ENCODE results near the gene UNC13C. TPM values are rescaled to one million over a fixed set of nuclear protein-coding genes. Genes with fewer than 3 reads are reported as not detected.

The UNC13C gene
- total RNA-seq, 4 donors from 2014 or later, result 0.21 to 16.8 TPM; not detected in 2

GRCh38 chr15:54150255-54150654 lies 172.0 kb downstream of the UNC13C start:
- intact Hi-C loops (cut with DNase I; ENCODE audit: low total_unique reads), result no loop called here
- Histone ChIP-seq H3K36me3 (no peaks in the 10 kb centered on the region), H3K4me3 (no peak overlapping the region), H3K27ac (no peak overlapping the region), H3K9me3 (no peaks in the 10 kb centered on the region), H3K4me1 (no peaks in the 10 kb centered on the region), H3K27me3 (no peaks in the 10 kb centered on the region)
- TF ChIP-seq CTCF (IDR thresholded peaks at IDR 0.05) (no peak), POLR2A (IDR thresholded peaks at IDR 0.05) (no peak)
- DNase-seq, result no peak

- Histone ChIP-seq H3K9me3 (no peaks in the 10 kb centered on the region), H3K4me1 (no peaks in the 10 kb centered on the region), H3K27ac (no peak overlapping the region), H3K4me3 (no peak overlapping the region), H3K36me3 (no peaks in the 10 kb centered on the region), H3K27me3 (no peaks in the 10 kb centered on the region)
- intact Hi-C loops (cut with DNase I; ENCODE audit: low total_unique reads), result no loop called here
- no peak for TF ChIP-seq POLR2A (IDR thresholded peaks at IDR 0.05)
- no peak for TF ChIP-seq CTCF (IDR thresholded peaks at IDR 0.05)
- DNase-seq, result no peak
Observed at GRCh38 chr15:54159012-54159411, 180.8 kb downstream of the UNC13C start.

- Histone ChIP-seq H3K4me1 (no peaks in the 10 kb centered on the region), H3K27me3 (no peaks in the 10 kb centered on the region), H3K27ac (no peak overlapping the region), H3K36me3 (no peaks in the 10 kb centered on the region), H3K9me3 (no peaks in the 10 kb centered on the region), H3K4me3 (no peak overlapping the region)
- no peak for DNase-seq
- no peak for TF ChIP-seq POLR2A (IDR thresholded peaks at IDR 0.05)
- TF ChIP-seq CTCF (IDR thresholded peaks at IDR 0.05), result no peak
- intact Hi-C loops (cut with DNase I; ENCODE audit: low total_unique reads), result no loop called here
Observed at GRCh38 chr15:54187325-54187724, 209.1 kb downstream of the UNC13C start.

- Histone ChIP-seq H3K4me3 (no peak overlapping the region), H3K27ac (no peak overlapping the region), H3K36me3 (no peaks in the 10 kb centered on the region), H3K4me1 (no peaks in the 10 kb centered on the region), H3K27me3 (no peaks in the 10 kb centered on the region), H3K9me3 (no peaks in the 10 kb centered on the region)
- no peak for TF ChIP-seq CTCF (IDR thresholded peaks at IDR 0.05)
- TF ChIP-seq POLR2A (IDR thresholded peaks at IDR 0.05), result no peak
- no peak for DNase-seq
- intact Hi-C loops (cut with DNase I; ENCODE audit: low total_unique reads), result loop anchor here (10.0 kb wide), 1 partner anchor 57 kb away; no protein-coding TSS in a partner anchor
Observed at GRCh38 chr15:54197995-54198394, 219.8 kb downstream of the UNC13C start.

- intact Hi-C loops (cut with DNase I; ENCODE audit: low total_unique reads), result no loop called here
- Histone ChIP-seq H3K9me3 (no peaks in the 10 kb centered on the region), H3K27ac (no peak overlapping the region), H3K4me3 (no peak overlapping the region), H3K4me1 (no peaks in the 10 kb centered on the region), H3K36me3 (no peaks in the 10 kb centered on the region), H3K27me3 (no peaks in the 10 kb centered on the region)
- no peak for DNase-seq
- no peak for TF ChIP-seq CTCF (IDR thresholded peaks at IDR 0.05)
- TF ChIP-seq POLR2A (IDR thresholded peaks at IDR 0.05), result no peak
Observed at GRCh38 chr15:54206586-54207321, 228.5 kb downstream of the UNC13C start.
